HepG2 (cell line): ENCODE results near the gene CCT3. TPM values are rescaled to one million over a fixed set of nuclear protein-coding genes. Genes with fewer than 3 reads are reported as not detected.

Source experiments
- ESRRA ChIP-seq: sonication (generic); formaldehyde crosslinking; IDR thresholded peaks from 2 replicates; pipeline ENCODE4 v1.5.1; 2020; ENCODE audit warnings: mild to moderate bottlenecking, low read depth, missing genetic modification reagents
- FOXC1 ChIP-seq: sonication (generic); formaldehyde crosslinking; IDR thresholded peaks from 2 replicates; pipeline ENCODE4 v1.8.0; 2022; ENCODE audit warnings: mild to moderate bottlenecking, missing genetic modification reagents, borderline replicate concordance
- MTA1 ChIP-seq: sonication (generic); formaldehyde crosslinking; IDR thresholded peaks from 2 replicates; pipeline ENCODE4 v1.4.0; 2020; ENCODE audit warnings: missing genetic modification reagents, mild to moderate bottlenecking, borderline replicate concordance
- NR1H2 ChIP-seq: sonication (generic); formaldehyde crosslinking; IDR thresholded peaks from 2 replicates; pipeline ENCODE4 v1.8.1; 2022; ENCODE audit warnings: low read depth, missing genetic modification reagents, borderline replicate concordance
- PHF20 ChIP-seq: sonication (generic); formaldehyde crosslinking; IDR thresholded peaks from 2 replicates; pipeline ENCODE4 v1.5.0; 2020; ENCODE audit warnings: mild to moderate bottlenecking, missing genetic modification reagents
- ZBTB7B ChIP-seq: sonication (generic); formaldehyde crosslinking; IDR thresholded peaks from 2 replicates; pipeline ENCODE4 v1.4.0; 2020; ENCODE audit warnings: missing genetic modification reagents
- ZC3H13 ChIP-seq: sonication (generic); formaldehyde crosslinking; IDR thresholded peaks from 2 replicates; pipeline ENCODE4 v1.8.1; 2023; ENCODE audit warnings: mild to moderate bottlenecking, missing genetic modification reagents, moderate library complexity
- ZKSCAN1 ChIP-seq: fragments of 150-350 bp; IDR thresholded peaks from 2 replicates; pipeline ENCODE4 v1.6.1; 2014; ENCODE audit warnings: low read length
- ZNF101 ChIP-seq: sonication (generic); formaldehyde crosslinking; IDR thresholded peaks from 2 replicates; pipeline ENCODE4 v1.4.0; 2020; ENCODE audit warnings: mild to moderate bottlenecking, low read depth, missing genetic modification reagents, borderline replicate concordance
- ZNF264 ChIP-seq: sonication (generic); formaldehyde crosslinking; IDR thresholded peaks from 2 replicates; pipeline ENCODE4 v1.4.0; 2020; ENCODE audit warnings: missing genetic modification reagents
- ZNF274 ChIP-seq: sonication (generic); formaldehyde crosslinking; IDR thresholded peaks from 2 replicates; pipeline ENCODE4 v1.5.1; 2020; ENCODE audit warnings: mild to moderate bottlenecking, missing genetic modification reagents
- ZNF558 ChIP-seq: sonication (generic); formaldehyde crosslinking; IDR thresholded peaks from 2 replicates; pipeline ENCODE4 v1.9.0; 2022; ENCODE audit warnings: mild to moderate bottlenecking, missing genetic modification reagents, borderline replicate concordance
- ZNF563 ChIP-seq: sonication (generic); formaldehyde crosslinking; IDR thresholded peaks from 2 replicates; pipeline ENCODE4 v1.8.0; 2022; ENCODE audit warnings: mild to moderate bottlenecking, moderate library complexity, missing genetic modification reagents
- polyA plus RNA-seq, 8 experiments: library from polyadenylated mRNA; depleted of rRNA in 3 of 8; stranded (reverse) in 7 of 8; unstranded in 1 of 8; fragments of >200 nt; fragmentation: Illumina TruSeq in 4 of 8; extraction: Trizol in 4 of 8; gene quantifications; 2 replicates each; pipeline versions ENCODE4 v1.2.1 to v1.2.3, GENCODE V29; 2011 to 2016; ENCODE audit warnings: low read depth in 4 of 8, missing spikeins in 1 of 8, mixed read lengths in 1 of 8; ENCODE audit not compliant: insufficient read depth in 1 of 8
- total RNA-seq, 5 experiments: library from RNA; depleted of rRNA; stranded (reverse); fragments of >200 nt; fragmentation: Illumina TruSeq; extraction: Trizol; gene quantifications; 2 replicates each; pipeline ENCODE4 v1.2.3, GENCODE V29; 2016; ENCODE audit warnings: low read depth in 1 of 5
- TF ChIP-seq, protein P1 (sequence below): IDR thresholded peaks from 2 replicates; pipeline ENCODE4 v1.6.1; 2016; ENCODE audit warnings: low read depth
- TF ChIP-seq, protein P2 (sequence below): sonication (generic); formaldehyde crosslinking; IDR thresholded peaks from 2 replicates; pipeline ENCODE4 v1.4.0; 2020; ENCODE audit warnings: missing genetic modification reagents; ENCODE audit errors: not compliant biosample characterization
- TF ChIP-seq, protein P3 (sequence below): sonication (generic); formaldehyde crosslinking; conservative IDR thresholded peaks from 2 replicates; pipeline ENCODE4 v1.4.0; 2020; ENCODE audit warnings: missing genetic modification reagents
- TF ChIP-seq, protein P4 (sequence below): sonication (generic); formaldehyde crosslinking; IDR thresholded peaks from 2 replicates; pipeline ENCODE4; 2020; ENCODE audit warnings: missing genetic modification reagents, mild to moderate bottlenecking, borderline replicate concordance

Gene CCT3
- total and polyA plus RNA-seq, 2 of the 13 experiments (the other 11 are each of a cell fraction or from before 2014, with no cell fraction given) = 319 to 615 TPM

DNA sequence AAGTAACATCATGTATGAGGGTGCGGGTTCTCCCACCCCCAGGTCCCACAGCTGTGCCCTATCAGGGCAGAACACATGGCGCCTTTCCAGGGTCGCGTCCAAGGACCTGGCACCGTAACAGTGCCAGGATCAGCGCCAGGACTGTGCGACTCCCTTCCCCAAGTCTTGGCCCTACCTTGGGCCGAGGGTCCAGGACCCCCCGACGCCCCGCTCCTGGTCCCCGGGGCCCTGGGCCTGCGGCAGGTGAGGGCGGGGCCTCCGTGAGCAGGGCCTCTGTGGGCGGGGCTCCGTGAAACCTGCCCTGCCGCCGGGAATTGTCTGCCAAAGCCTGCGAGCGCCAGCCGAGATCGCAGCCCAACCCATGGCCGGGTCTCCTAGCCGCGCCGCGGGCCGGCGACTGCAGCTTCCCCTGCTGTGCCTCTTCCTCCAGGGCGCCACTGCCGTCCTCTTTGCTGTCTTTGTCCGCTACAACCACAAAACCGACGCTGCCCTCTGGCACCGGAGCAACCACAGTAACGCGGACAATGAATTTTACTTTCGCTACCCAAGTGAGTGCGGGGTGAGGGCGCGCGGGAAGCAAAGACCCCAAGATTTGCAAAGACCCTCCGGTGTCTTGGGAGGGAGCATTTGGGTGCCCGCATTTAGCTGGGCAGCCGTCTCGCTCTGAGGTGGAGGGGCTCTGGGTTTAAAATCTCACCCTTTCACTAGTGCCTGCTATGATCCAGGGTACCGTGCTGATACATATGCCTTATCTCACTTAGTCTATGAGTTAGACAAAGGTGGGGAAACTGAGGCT, 31.0 kb upstream of the CCT3 start, which contains the start of gene RHBG (continued):
- TF ChIP-seq PHF20 (CRISPR knock-in tag) (peak; percentile 49; the same call in 1 of the 2 replicates), MTA1 (CRISPR knock-in tag) (no peak), ZC3H13 (CRISPR knock-in tag) (peak; percentile 65; the same call in 1 of the 2 replicates), ZBTB7B (CRISPR knock-in tag) (peak; percentile 96), ESRRA (CRISPR knock-in tag) (peak; percentile 42; the same call in 1 of the 2 replicates), NR1H2 (CRISPR knock-in tag) (no peak), ZKSCAN1 (no peak), ZNF101 (no peak), FOXC1 (peak; percentile 73; the same call in 1 of the 2 replicates), ZNF558 (CRISPR knock-in tag) (peak; percentile 45; the same call in 1 of the 2 replicates), ZNF264 (peak; percentile 68), ZNF563 (CRISPR knock-in tag) (peak; percentile 50; the same call in 1 of the 2 replicates), ZNF274 (CRISPR knock-in tag) (peak; percentile 60; the same call in 1 of the 2 replicates)
- TF ChIP-seq, protein P1, sequence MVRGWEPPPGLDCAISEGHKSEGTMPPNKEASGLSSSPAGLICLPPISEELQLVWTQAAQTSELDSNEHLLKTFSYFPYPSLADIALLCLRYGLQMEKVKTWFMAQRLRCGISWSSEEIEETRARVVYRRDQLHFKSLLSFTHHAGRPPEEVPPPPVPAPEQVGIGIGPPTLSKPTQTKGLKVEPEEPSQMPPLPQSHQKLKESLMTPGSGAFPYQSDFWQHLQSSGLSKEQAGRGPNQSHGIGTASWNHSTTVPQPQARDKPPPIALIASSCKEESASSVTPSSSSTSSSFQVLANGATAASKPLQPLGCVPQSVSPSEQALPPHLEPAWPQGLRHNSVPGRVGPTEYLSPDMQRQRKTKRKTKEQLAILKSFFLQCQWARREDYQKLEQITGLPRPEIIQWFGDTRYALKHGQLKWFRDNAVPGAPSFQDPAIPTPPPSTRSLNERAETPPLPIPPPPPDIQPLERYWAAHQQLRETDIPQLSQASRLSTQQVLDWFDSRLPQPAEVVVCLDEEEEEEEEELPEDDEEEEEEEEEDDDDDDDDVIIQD (CRISPR knock-in tag) = peak; percentile 35; the same call in 1 of the 2 replicates
- TF ChIP-seq, protein P2, sequence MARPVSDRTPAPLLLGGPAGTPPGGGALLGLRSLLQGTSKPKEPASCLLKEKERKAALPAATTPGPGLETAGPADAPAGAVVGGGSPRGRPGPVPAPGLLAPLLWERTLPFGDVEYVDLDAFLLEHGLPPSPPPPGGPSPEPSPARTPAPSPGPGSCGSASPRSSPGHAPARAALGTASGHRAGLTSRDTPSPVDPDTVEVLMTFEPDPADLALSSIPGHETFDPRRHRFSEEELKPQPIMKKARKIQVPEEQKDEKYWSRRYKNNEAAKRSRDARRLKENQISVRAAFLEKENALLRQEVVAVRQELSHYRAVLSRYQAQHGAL (CRISPR knock-in tag) = peak; percentile 11
- TF ChIP-seq, protein P3, sequence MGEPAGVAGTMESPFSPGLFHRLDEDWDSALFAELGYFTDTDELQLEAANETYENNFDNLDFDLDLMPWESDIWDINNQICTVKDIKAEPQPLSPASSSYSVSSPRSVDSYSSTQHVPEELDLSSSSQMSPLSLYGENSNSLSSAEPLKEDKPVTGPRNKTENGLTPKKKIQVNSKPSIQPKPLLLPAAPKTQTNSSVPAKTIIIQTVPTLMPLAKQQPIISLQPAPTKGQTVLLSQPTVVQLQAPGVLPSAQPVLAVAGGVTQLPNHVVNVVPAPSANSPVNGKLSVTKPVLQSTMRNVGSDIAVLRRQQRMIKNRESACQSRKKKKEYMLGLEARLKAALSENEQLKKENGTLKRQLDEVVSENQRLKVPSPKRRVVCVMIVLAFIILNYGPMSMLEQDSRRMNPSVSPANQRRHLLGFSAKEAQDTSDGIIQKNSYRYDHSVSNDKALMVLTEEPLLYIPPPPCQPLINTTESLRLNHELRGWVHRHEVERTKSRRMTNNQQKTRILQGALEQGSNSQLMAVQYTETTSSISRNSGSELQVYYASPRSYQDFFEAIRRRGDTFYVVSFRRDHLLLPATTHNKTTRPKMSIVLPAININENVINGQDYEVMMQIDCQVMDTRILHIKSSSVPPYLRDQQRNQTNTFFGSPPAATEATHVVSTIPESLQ (CRISPR knock-in tag) = 0 out of 2 replicates have a peak, but pooled peaks have one; percentile 32
- TF ChIP-seq, protein P4, sequence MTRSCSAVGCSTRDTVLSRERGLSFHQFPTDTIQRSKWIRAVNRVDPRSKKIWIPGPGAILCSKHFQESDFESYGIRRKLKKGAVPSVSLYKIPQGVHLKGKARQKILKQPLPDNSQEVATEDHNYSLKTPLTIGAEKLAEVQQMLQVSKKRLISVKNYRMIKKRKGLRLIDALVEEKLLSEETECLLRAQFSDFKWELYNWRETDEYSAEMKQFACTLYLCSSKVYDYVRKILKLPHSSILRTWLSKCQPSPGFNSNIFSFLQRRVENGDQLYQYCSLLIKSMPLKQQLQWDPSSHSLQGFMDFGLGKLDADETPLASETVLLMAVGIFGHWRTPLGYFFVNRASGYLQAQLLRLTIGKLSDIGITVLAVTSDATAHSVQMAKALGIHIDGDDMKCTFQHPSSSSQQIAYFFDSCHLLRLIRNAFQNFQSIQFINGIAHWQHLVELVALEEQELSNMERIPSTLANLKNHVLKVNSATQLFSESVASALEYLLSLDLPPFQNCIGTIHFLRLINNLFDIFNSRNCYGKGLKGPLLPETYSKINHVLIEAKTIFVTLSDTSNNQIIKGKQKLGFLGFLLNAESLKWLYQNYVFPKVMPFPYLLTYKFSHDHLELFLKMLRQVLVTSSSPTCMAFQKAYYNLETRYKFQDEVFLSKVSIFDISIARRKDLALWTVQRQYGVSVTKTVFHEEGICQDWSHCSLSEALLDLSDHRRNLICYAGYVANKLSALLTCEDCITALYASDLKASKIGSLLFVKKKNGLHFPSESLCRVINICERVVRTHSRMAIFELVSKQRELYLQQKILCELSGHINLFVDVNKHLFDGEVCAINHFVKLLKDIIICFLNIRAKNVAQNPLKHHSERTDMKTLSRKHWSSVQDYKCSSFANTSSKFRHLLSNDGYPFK (CRISPR knock-in tag) = 0 out of 2 replicates have a peak, but pooled peaks have one; percentile 20
